Measurements from ENCODE around the gene RASGRP1.
"Not testable (repeated sequence)": the region's sequence is repeated elsewhere in the genome, so short reads cannot be mapped to it uniquely, and the experiment has no call there.

Gene RASGRP1

DNA sequence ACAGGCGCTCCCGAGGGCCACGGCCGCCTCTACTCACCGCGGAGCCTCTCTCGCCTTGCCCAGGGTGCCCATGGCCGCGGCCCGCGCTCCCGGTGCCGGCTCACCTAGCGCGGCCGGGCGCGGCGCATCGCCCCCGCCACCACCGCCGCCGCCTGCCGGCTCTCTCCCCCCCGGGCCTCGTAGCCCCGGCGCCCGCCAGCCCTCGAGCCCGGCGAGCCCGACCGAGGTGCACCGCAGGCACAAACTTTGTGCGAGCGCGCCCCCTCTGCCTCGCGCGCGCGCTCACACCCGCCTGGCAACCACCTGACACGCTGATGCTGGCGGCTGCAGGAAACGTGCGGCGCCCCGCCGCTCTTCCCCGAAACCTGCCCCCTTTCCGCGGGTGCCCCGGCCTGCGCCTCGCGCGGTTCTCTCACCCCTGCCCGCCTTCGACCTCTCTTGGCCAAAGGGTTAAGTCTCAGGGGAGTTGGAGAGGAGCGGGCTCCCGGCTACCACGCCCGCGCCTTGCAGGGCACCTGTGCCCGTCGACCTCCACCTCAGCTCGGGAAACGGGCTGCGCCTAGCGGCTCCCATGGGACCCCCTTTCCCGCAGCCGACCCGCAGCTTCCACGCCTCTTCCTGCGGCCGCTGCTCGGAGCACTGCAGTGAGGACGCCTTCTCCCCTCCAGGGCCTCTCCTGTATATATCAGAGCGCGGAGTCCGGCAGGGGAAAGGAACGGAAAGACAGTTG, at the start of gene RASGRP1:
Gene RASGRP1, minus strand, starts transcription at position 258 of the 730 bp plus-strand sequence. Its CDS starts 186 bp downstream, at position 72.
- peak; percentile 89 for DNase-seq

DNA sequence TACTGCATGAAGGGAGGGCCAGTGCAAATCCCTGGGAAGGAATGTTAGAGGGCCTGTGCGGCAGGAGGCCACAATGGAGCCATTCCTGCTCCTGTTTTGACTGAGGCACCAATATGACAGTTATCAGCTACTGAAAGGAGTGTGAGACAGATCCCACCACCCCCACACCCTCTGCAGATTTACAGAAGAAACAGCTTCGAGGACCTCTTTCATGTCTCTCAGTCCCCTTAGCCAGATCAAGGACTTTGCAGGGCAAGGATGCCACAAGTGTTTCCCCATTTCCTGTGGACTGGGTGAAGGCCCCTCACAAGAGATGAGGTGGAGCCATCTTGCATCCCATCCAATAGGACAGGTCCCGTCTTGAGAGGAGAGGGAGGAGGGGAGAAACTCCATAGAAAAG, 48.5 kb upstream of the RASGRP1 start:
- no peak for DNase-seq

DNA sequence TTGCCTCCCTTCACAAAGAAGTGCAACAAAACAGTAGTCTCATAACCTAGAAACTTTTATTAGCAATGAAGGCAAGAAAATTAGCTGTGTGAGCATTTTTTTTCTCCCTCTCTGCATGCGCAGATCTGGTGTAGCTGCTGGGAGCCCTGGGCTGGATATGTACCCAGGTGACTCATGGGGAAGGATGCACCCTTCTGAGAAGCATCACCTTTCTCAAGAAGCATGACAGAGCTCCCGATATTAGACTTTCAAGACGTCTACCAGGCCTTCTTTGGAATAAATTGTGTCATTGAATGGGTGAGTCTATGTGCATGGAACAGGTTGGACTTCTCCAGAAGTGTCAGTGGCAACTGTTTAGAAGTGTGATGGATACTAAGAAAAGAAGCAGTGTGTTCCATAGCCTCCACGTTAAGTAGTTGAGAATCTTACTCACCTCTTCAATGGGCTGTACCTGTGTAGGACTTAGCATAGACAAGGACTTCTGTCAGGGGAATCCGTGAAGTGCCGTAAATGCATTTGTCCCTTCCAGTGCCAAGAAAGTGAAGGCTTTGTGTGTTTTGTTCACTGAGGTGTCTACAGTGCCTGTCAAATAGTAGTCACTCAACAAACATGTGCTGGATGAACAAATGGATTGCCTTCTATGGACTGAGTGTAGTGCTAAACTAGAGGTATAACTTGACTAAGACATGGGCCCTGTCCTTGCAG, 47.7 kb upstream of the RASGRP1 start:
- peak in 1 of 2 donors; percentile 43 for DNase-seq

DNA sequence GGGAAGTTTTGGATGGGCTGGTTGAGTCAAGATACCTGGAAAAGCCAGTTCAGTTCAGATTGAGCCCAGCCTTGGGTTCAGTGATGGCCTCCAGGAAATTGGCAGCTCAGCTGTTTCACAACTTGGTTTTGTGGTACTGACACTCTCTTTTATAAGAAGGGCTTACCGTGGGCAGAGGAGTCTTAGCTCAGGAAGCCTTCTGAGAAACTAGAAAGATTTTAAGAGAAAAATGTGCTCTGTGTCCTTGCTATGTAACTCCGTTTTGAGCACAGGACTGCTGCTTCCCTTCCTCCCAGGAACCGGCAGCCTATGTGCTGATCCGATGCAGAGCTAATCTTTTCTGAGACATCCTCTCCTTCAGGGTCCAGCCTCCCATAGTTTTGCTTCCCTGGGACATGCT, 46.6 kb upstream of the RASGRP1 start:
- DNase-seq, result peak in 1 of 2 donors; percentile 49

DNA sequence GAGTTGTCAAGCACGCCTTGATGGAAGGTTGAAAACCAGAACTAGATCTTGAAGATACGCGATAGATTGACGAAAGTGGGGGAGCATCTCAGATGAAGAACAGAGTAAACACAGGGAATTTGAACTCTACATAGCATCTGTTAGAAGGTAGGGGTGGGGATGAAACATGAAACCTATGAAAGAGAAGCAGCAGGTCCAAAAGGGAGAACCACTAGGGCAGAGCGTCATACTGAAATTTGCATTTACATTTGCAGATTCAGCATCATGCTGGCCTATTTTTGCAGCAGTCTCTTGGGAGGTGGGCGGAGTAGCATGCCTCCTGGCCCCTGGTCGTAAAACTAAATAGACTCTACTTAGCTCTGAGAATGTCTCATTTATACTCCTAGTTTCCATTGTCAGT, 46.1 kb upstream of the RASGRP1 start:
- peak; percentile 21 to 53 for DNase-seq

DNA sequence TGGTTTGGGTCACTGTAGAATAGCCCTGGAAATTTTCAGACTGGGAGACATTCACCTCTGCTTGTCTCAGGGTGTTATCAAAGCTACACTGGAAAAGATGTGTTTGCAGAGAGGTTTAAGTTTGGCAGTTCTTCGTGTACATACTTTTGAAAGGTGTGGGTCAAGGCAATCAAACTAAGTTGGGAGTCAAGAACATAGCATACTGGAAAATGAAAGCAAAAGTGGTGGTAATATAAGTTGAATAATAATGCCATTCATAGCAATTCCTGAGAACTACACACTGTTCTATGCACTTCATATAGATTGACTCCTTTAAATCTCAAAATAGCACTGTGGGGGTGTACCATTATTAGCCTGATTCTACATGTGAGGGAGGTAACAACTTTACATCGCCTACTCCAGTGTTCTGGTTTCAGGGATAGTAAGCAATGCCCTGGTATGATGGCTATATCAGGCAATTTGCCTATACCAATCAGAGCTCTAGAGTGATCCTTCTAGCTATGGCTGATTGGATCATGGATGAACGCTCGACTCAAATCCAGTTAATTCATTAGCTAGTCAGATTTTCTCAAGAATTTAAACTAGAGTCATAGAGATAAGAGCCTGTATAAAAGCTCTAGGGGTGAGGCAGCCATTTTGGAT, 44.6 kb upstream of the RASGRP1 start:
- DNase-seq, result peak in 1 of 2 donors; percentile 26

DNA sequence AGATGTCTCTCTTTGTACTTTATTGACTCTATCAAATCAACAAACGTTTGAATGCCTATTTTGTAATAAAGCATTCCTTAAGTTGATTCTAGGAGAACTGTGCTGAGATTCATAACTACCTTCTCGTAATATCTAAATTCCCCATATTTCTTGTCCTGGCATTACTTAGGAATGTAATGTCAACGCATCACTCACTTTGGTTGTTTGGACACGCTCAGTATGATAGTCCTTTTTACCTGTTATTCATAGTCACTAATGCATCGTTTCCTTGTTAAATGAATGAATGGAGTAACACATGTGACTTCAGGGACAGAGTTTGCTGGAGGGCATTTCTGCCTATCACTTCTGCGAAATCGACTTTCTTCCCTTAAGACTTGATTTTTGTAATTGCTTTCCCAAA, 44.1 kb upstream of the RASGRP1 start:
- DNase-seq, result no peak

DNA sequence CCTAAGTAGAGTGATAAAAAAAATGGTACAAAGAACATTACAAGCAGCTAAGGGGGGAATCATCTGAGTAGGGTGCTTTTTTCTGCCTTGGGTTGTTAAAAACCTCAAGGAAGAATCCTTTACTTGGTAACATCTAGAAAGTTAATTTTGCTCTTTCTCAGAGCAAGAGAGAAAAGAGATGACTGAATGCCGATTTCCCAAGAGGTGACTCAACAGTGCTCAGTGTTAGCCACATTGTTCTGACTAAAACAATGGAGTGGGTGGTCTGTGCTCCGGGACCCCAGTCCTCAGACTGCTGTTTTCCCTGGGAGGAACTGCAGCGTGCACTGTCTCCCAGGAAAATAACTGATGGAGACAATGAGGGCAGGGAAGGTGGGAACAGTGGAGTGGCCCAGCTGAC, 41.1 kb upstream of the RASGRP1 start:
- DNase-seq, result no peak

DNA sequence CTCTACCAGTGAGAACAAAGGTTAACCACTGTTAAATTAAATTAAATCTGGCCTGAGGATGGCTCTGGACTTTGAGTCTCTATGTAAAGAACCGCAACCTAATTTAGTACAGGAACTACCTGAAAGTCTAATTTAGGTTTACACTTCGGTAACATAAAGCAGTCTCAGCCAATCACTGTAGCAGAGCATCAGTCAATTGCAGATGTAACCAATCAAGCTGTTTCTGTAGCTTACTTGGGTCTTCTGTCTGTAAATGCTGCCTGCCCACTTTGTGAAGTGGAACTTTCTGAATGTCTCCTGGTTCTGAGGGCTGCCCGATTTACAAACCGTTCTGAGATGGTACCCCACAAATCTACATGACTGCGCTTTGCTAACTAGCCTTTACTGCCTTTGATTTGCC, 39.1 kb upstream of the RASGRP1 start:
- no peak for DNase-seq

DNA sequence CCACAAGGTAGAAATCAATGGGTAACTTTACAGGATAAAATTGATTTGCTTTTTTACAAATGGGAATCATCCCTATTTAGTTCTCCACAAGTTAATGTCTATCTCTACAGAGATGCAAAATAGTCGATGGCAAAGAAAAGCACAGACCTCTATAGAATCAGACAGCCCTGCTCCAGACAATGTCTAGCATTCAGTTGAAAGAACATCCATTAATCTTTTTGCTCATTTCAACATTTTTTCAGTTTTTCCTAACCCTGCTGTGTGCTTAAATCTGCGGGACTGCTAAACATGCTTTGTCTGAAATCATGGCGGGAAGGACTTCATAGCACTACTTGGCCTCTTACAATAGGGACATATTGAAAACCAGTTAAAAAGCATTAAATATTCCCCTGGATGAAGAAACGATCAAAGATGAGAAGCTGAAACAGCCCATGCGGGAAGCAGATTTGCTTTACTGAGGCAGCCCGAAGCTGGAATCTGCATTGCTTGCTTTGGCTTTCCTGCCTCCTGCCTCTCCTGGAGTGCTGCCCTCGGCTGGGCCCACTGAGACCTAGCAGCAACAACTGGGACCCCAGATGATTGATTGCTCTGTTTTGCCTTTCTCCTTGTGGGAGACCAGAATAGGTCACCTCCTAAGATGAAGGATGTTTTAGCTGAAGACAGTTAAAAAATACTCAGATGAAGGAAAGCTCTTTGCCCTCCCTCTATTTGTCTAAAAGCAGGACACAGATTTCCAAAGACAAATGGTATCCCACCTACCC, 38.5 kb upstream of the RASGRP1 start:
- no peak for DNase-seq

DNA sequence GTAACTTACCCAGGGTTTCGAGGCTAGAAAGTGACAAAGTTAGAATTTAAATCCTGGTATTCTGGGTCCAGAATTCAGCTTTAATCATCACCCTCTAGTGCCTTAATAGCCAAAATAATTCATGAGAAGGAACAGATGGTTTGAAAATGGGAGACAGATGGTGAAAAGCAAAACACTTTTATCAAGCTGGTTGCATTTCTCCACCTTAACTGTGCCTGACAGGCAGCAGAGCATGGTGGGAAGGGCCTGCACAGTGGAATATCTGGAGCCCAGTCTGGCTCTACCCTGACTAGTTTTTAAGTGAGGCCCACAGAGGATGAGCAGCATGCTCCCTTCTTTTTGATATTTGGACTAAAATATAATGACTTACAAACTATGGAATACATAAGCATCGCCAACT, 35.6 kb upstream of the RASGRP1 start:
- DNase-seq, result no peak

DNA sequence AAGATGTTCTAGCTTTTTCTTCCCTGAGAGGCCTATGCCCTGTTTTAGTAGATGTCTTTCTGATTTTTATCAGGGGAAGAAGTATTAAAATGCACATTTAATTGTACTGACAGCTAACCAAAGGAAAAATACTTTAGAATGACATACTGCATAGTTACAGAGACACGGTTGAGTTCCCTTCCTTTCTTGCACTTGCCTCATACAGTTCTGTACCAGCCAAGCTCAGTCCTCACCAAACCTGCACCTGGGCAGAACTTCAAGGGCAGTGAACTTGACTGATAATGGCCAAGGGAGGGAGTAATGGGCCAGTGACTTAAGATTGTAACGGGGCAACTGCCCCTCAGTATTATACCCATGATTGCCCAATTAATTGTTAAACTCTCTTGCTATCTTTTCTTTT, 34.1 kb upstream of the RASGRP1 start:
- DNase-seq, result no peak

DNA sequence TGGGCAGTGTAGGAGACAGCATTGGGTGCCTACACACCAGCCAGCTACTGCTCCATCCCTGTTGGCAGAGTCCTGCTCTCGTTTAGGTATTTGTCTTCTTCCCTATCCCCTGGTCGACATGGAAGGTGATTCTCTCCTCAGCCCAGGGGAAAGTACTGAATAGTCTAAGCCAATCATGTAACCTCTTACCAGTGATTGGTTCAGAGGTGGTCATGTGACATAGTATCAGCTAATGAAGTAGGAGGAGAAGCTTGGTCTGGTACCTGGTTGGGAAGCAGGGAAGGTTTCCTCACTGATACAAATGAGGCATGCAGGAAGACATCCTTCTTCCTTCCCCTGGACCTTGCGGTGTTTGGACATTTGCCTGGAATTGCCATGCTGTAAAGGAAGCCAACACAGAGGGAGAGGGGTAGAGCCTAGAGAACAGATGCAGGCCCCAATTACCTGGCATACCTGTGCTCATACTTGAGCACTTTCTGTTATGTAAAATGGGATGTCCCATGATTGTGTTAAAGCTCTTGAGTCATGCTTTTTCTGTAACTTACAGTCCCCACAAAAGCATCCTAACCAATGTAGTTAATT, 32.7 kb upstream of the RASGRP1 start:
- DNase-seq, result no peak

DNA sequence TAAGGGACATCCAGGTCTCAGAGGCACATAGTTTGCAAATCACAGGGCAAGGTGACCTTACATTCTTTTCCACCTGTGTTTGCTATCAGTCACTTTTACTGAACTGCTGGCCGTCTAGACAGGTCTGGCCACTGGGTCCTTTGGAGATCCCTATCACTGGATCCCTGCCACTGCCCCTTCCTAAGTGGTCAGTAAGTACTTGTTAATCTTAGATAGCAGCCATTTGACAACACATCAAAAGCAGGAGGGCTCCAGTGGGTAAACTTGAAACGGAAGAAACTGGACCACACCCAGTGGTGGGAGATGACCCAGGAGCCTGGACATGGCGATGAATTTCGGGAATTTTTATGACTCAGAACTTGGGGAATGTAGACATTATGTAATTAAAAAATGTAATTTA, 28.9 kb upstream of the RASGRP1 start:
- no peak for DNase-seq

DNA sequence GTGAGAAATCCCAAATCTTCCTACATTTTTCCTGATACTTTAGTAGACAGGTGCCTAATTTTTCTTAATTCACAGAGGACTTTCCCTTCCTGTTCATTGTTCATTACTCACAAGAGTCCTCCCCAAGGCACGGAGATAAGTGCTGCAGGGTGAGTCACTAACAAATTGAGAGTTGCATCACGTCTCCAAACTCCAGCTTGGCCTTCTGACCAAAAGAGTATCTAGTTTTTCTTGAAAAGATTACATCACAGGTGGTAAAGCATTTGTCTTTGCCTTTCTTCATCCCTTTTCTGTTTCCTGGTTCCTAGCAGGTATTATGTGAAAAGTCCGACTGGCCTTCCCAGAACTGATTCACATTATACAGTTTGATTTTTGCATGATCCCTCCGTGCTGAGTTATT, 24.9 kb upstream of the RASGRP1 start:
- DNase-seq, result no peak

DNA sequence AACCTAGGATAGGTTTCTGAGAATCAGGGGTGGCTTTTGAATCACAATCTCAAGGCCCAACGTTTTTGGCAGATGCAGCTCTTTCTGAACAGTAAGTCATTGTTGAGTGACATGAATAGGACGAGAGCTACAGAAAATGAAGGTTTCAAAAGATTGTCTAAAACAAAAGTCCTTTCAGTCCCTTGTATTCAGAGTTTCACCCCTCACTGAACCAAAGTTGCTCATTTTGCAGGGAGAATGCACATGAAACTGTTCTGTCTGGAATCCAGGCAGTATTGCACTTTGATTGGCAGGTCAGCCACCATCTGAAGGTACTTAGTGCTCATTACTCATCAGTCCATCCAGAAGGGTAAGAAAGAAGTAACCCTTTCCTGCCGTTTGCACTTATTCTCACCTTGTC, 24.1 kb upstream of the RASGRP1 start:
- DNase-seq, result no peak

DNA sequence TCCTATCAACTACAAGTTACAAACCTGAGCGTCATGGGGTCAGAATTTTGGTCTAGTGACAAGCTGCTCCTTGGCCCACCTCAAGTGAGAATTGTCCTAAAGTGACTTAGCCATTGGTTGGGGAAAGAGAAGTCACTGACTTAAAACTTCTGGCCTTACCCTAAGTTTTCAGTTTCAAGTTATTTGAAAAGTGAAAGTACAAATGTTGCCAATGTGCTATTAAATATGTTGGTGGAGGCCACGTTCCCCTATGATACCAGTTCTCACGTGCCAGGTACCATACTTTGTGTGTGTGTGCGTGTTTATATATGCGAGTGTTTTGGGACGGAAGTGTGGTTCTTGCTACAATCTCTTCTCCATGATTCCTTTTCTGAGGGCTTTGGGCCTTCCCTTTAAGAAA, 22.6 kb upstream of the RASGRP1 start:
- DNase-seq, result peak in 1 of 2 donors; percentile 35

DNA sequence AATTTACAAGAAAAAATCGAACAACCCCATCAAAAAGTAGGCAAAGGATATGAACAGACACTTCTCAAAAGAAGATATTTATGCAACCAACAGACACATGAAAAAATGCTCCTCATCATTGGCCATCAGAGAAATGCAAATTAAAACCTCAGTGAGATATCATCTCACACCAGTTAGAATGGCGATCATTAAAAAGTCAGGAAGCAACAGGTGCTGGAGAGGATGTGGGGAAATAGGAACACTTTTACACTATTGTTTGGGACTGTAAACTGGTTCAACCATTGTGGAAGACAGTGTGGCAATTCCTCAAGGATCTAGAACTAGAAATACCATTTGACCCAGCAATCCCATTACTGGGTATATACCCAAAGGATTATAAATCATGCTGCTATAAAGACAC, 21.4 kb upstream of the RASGRP1 start:
- DNase-seq, result not testable (repeated sequence)

DNA sequence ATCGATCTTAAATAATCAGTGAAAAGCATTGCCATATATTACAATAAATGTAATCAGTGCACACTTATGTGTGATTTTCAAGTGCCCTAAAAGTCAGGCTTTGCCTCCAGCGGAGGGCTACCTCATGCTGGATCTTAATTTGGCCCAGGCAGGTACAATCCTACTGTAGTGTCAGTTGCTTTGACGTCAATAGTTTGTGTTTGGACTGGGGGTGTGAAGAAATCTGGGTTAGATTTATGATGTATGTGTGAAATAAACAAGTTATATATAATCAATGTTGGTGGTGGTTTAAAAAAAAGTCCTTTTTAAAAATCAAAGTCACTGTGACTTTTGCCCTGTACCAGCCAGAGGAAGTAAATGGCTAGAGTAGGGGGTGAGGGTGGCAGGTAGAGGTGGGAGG, 14.0 kb upstream of the RASGRP1 start:
- no peak for DNase-seq

DNA sequence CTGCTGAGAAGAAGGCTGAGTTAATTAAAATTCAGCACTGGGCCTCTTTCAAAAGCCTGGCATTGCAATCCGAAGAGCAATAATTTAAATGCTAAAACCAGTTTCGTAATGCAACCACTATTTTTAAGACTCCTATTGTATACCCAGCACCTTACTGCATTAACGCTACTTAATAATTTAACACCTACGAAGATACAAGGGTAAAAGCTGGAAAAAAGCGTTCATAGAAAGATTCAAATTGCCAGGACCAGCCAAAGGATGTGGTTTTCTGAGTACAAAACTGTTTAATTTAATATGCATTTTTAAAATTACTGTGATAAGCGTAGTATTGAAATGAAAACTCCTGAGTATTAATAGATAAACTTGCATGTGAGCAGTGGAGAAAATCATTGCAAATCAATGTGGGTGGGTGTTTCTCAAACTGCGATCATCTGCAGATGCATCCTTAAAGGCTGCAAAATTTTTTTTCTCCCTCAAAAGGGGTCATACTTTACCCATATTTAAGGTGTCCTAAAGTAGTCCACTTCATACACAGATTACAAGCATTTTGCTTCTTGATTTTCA, 12.9 kb upstream of the RASGRP1 start:
- DNase-seq, result peak in 1 of 2 donors; percentile 19

DNA sequence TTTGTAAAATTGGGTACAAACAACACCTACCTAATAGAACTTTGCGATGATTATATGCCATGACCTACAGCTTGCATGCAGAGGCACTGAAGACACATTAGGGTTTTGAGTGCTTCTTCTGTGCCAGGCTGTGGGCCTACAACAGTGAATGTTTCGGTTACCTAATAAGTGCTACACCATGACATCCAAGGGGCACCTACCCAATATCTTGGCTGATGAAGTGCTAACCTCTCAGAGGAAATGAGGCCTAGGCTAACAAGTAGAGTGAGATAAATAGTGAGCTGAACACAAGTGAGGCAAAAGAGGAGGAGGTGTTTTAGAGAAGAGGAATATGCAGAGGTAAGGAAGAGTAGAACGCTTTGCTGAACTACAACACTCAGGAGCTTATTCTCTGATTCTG, 12.2 kb upstream of the RASGRP1 start:
- peak in 1 of 2 donors; percentile 54 for DNase-seq

DNA sequence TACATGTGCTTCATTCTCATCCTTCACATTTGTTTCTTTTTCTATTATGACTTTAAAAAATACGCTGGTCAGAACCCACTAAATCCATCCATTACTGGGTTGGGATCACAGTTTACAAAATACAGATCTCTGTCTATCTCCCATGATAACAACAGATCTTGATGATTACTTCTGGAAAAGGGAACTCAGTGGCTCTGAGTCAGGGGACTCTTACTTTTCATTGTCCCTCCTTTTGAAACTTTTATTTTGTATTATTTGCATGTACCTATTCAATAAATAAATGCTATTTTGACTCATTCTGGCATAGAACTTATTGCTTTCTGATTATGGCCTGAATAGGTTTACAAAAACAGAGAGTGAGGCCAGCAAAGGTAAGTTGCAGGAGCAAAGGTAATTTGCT, 11.6 kb upstream of the RASGRP1 start:
- DNase-seq, result no peak

DNA sequence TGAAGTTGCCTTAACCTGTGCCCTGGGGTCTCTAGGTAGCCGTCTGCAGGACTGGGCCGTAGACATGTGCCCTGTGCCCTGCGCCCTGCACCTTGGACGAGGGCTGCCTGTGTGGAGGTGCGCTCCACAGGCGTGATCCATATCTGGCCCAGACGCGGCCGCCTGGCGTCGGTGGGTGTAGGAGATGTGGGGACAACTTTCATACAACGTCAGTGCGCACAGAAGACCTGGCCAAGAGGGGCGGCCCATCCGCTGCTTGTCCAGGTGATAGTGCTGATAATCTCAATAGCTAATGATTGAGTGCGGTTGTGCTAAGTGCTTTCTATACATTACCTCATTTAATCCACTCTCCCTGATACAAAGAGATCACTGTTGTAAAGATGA, 665 bp upstream of the RASGRP1 start:
- DNase-seq, result no peak

Measured in CD4-positive, alpha-beta T cell treated with Interleukin-4 for 1 hour (primary cell).